GM19351 (cell line): ENCODE measurements around the gene ST6GALNAC6.
"Not testable (repeated sequence)": the region's sequence is repeated elsewhere in the genome, so short reads cannot be mapped to it uniquely, and the experiment has no call there.

Source experiments
- ATAC-seq: cut with Tn5 transposase; IDR thresholded peaks from one replicate; pipeline ENCODE4 v1.9.1; 2021; ENCODE audit warnings: mild to moderate bottlenecking, moderate library complexity; ENCODE audit not compliant: unreplicated experiment

Gene ST6GALNAC6

DNA sequence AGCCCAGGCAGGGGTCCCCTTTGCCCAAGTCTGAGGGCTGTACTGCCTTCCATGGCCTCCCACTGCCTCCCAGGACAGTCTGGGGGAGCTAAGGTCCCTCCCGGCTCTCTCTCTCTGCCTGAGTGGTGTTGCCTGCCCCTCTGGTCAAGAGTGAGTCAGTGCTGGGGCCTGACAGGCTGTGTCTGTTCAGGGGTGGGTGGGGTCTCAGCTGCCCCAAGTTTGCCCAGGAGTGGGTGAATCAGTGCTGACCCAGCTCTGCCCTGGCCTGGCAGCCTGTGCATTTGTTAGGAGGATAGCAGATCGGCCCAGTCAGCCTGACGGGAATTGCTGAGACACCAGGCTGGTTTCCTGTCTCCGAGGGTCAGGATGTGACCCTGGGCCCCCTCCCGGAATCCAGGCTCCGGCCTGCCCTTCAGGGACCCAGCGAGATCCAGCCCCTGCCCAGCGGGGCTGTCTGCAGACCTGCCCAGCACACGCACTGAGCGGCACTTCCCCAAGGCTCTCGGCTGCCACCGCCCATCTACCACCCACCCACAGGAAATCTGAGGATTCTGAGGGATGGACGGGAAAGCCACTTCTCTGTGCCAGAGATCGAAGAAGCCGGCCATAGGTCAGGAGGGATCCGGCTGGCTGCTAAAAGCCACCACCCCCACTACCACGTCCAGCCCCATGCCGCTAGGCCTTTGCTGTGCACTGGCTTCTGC lies 60.9 kb downstream of the ST6GALNAC6 start:
- ATAC-seq: no peak

- no peak for ATAC-seq
Measured at GRCh38 chr9:127837346-127837745, 62.1 kb downstream of the ST6GALNAC6 start.

DNA sequence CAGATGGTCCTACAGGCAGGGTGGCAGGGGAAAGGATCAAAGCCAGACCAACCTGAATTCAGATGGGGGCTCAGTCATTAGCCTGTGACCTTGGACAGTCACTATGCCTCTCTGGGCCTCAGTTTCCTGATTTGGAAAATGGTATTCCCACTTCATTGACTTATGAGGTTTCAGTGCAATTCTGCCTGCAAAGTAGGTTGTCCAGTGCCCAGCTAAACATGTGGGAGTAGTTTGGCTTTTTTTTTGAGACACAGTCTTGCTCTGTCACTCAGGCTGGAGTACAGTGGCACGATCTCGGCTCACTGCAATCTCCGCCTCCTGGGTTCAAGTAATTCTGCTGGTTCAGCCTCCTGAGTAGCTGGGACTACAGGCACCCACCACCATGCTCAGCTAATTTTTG lies 62.8 kb downstream of the ST6GALNAC6 start:
- not testable (repeated sequence) for ATAC-seq

DNA sequence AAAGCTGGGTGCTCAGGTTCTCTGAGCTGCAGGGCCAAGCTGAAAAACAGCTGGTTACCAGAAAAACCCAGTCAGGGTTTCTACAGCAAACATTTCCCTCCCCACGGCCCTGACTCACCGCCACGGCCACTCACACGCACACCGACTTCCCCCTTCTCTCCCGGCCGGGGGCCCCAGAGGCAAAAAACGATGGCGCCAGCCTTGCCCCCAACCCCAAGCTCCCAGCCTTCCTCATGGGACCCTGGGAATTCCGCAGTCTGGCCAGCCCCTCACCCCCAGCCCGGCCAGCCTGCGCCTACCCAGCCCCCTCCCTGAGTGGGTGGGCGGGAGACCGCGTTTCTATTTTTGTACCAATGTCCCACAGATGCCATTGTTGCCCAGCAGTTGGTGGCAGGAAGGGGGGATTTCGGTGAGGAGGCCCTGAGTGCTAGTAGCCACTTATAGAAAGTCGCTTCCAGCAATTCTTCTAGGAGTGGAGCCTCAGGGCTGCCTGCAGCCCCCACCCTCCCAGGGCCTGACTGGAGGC lies 63.3 kb downstream of the ST6GALNAC6 start:
- no peak for ATAC-seq
